Neural cell (in vitro differentiated cells): ENCODE data around the gene FBLN7. TPM values are rescaled to one million over a fixed set of nuclear protein-coding genes. Genes with fewer than 3 reads are reported as not detected.

Experiments
- H2AFZ ChIP-seq: fragments of 200-600, 300-800 bp; sonication (generic), shearing (Covaris generic); 2 replicates; pipeline ENCODE4 v1.6.0; 2014; ENCODE audit warnings: low read depth, mild to moderate bottlenecking, antibody characterized with exemption, low read length, moderate library complexity
- H3F3A ChIP-seq: fragments of 200-600 bp; shearing (Covaris generic); 2 replicates; pipeline ENCODE4 v1.6.1; 2016; ENCODE audit warnings: mild to moderate bottlenecking, moderate library complexity, mixed read lengths, antibody characterized with exemption, low read length; ENCODE audit not compliant: insufficient read depth, poor library complexity, severe bottlenecking
- H3K27ac ChIP-seq: fragments of 200-600, 300-800 bp; sonication (generic), shearing (Covaris generic); 2 replicates; pipeline ENCODE4 v1.5.1; 2014; ENCODE audit warnings: mild to moderate bottlenecking, low read length, moderate library complexity
- H3K27me3 ChIP-seq: fragments of 300-800, 200-600 bp; sonication (generic), shearing (Covaris generic); 2 replicates; pipeline ENCODE4 v1.6.0; 2014; ENCODE audit warnings: mild to moderate bottlenecking, low read depth, low read length, moderate library complexity; ENCODE audit not compliant: insufficient read depth
- H3K36me3 ChIP-seq: fragments of 300-800, 200-600 bp; sonication (generic), shearing (Covaris generic); 2 replicates; pipeline ENCODE4 v1.5.1; 2014; ENCODE audit warnings: mild to moderate bottlenecking, antibody characterized with exemption, low read length, moderate library complexity; ENCODE audit not compliant: insufficient read depth
- H3K4me2 ChIP-seq: fragments of 300-800, 200-600 bp; sonication (generic), shearing (Covaris generic); 2 replicates; pipeline ENCODE4 v1.6.0; 2014; ENCODE audit warnings: mild to moderate bottlenecking, low read length
- H3K4me3 ChIP-seq: fragments of 300-800, 200-600 bp; sonication (generic), shearing (Covaris generic); 2 replicates; pipeline ENCODE4 v1.5.1; 2014; ENCODE audit warnings: mild to moderate bottlenecking, low read length, moderate library complexity
- H3K79me2 ChIP-seq: fragments of 200-600 bp; shearing (Covaris generic); replicated peaks from 2 replicates; pipeline ENCODE4 v1.6.0; 2014; ENCODE audit warnings: mild to moderate bottlenecking, low read length, moderate library complexity; ENCODE audit not compliant: insufficient read depth
- H3K9ac ChIP-seq: fragments of 300-800, 200-600 bp; sonication (generic), shearing (Covaris generic); 2 replicates; pipeline ENCODE4 v1.6.1; 2016; ENCODE audit warnings: mild to moderate bottlenecking, low read length, mixed read lengths
- H3K9me2 ChIP-seq: fragments of 200-600 bp; shearing (Covaris generic); 2 replicates; pipeline ENCODE4 v1.6.1; 2016; ENCODE audit warnings: mild to moderate bottlenecking, low read length, mixed read lengths; ENCODE audit not compliant: insufficient read depth
- H3K9me3 ChIP-seq: fragments of 200-600, 300-800 bp; sonication (generic), shearing (Covaris generic); 2 replicates; pipeline ENCODE4 v1.6.1; 2016; ENCODE audit warnings: mild to moderate bottlenecking, mixed run types, low read length, moderate library complexity, mixed read lengths
- H4K20me1 ChIP-seq: fragments of 200-600 bp; shearing (Covaris generic); 2 replicates; pipeline ENCODE4 v1.6.1; 2016; ENCODE audit warnings: mild to moderate bottlenecking, mixed run types; ENCODE audit not compliant: insufficient read depth
- CTCF ChIP-seq: fragments of 450-650 bp; IDR thresholded peaks from 2 replicates; pipeline ENCODE4 v1.5.1; 2014; ENCODE audit warnings: antibody characterized with exemption, mild to moderate bottlenecking, moderate library complexity; ENCODE audit not compliant: poor library complexity, severe bottlenecking
- EP300 ChIP-seq: fragments of 450-650 bp; conservative IDR thresholded peaks from 2 replicates; pipeline ENCODE4 v1.6.1; 2014; ENCODE audit warnings: antibody characterized with exemption, mild to moderate bottlenecking, moderate library complexity; ENCODE audit not compliant: poor library complexity, severe bottlenecking
- EZH2 ChIP-seq: fragments of 200-600, 300-800 bp; shearing (Covaris generic), sonication (generic); IDR thresholded peaks from 2 replicates; pipeline ENCODE4 v1.6.1; 2014; ENCODE audit warnings: antibody characterized with exemption, low read length, borderline replicate concordance, mild to moderate bottlenecking; ENCODE audit not compliant: insufficient read depth, poor library complexity, severe bottlenecking
- MXI1 ChIP-seq: fragments of 450-650 bp; conservative IDR thresholded peaks from 2 replicates; pipeline ENCODE4 v1.6.1; 2014; ENCODE audit warnings: antibody characterized with exemption, mild to moderate bottlenecking; ENCODE audit not compliant: poor library complexity, severe bottlenecking
- POLR2AphosphoS5 ChIP-seq: IDR thresholded peaks from 2 replicates; pipeline ENCODE4 v1.6.1; 2012
- RAD21 ChIP-seq: fragments of 450-650 bp; conservative IDR thresholded peaks from 2 replicates; pipeline ENCODE4 v1.6.1; 2014; ENCODE audit warnings: antibody characterized with exemption, mild to moderate bottlenecking, moderate library complexity
- REST ChIP-seq: IDR thresholded peaks from 2 replicates; pipeline ENCODE4 v1.6.1; 2012; ENCODE audit warnings: borderline replicate concordance
- SMC3 ChIP-seq: fragments of 450-650 bp; conservative IDR thresholded peaks from 2 replicates; pipeline ENCODE4 v1.6.1; 2014; ENCODE audit warnings: antibody characterized with exemption, mild to moderate bottlenecking, moderate library complexity; ENCODE audit not compliant: poor library complexity
- TAF1 ChIP-seq: IDR thresholded peaks from 2 replicates; pipeline ENCODE4 v1.6.1; 2012; ENCODE audit warnings: low read depth
- polyA plus RNA-seq: library from polyadenylated mRNA; depleted of rRNA; stranded (reverse); fragments of >200 nt; gene quantifications from 2 replicates; pipeline ENCODE4 v1.2.3, GENCODE V29; 2014

Gene FBLN7
- polyA plus RNA-seq, 1 donor from 2014 or later: not detected

GRCh38 chr2:112175333-112175732, 37.1 kb downstream of the FBLN7 start:
- no peak overlapping the region for H3K4me3 ChIP-seq
- no peaks in the 10 kb centered on the region for H3K9me2 ChIP-seq
- H2AFZ ChIP-seq: no peak overlapping the region
- no peak overlapping the region for H3K27ac ChIP-seq
- no peak overlapping the region for H3K4me2 ChIP-seq
- H3K36me3 ChIP-seq: no peaks in the 10 kb centered on the region
- H3F3A ChIP-seq: no peaks in the 10 kb centered on the region
- TF ChIP-seq CTCF (no peak), SMC3 (no peak), EP300 (no peak), TAF1 (no peak), REST (no peak), EZH2 (no peak), MXI1 (no peak), POLR2AphosphoS5 (no peak), RAD21 (no peak)
- no peaks in the 10 kb centered on the region for H3K27me3 ChIP-seq
- no peaks in the 10 kb centered on the region for H4K20me1 ChIP-seq
- H3K9me3 ChIP-seq: peaks cover 3% of the 10 kb centered on the region
- H3K79me2 ChIP-seq: no peaks in the 10 kb centered on the region
- no peak overlapping the region for H3K9ac ChIP-seq

- no peaks in the 10 kb centered on the region for H3K9me2 ChIP-seq
- H3K36me3 ChIP-seq: no peaks in the 10 kb centered on the region
- H3K9me3 ChIP-seq: peaks cover 3% of the 10 kb centered on the region
- TF ChIP-seq SMC3: no peak
- no peak for TF ChIP-seq EP300
- no peak for TF ChIP-seq TAF1
- TF ChIP-seq RAD21: no peak
- TF ChIP-seq MXI1: no peak
- no peak for TF ChIP-seq CTCF
- TF ChIP-seq POLR2AphosphoS5: no peak
- TF ChIP-seq EZH2: no peak
- no peak for TF ChIP-seq REST
- no peaks in the 10 kb centered on the region for H3K79me2 ChIP-seq
- no peaks in the 10 kb centered on the region for H4K20me1 ChIP-seq
- no peak overlapping the region for H3K4me3 ChIP-seq
- no peak overlapping the region for H3K9ac ChIP-seq
- H3K27me3 ChIP-seq: no peaks in the 10 kb centered on the region
- no peak overlapping the region for H2AFZ ChIP-seq
- H3K4me2 ChIP-seq: no peak overlapping the region
- no peaks in the 10 kb centered on the region for H3F3A ChIP-seq
- H3K27ac ChIP-seq: no peak overlapping the region
These were observed 37.9 kb downstream of the FBLN7 start for GRCh38 chr2:112175958-112176573.
